ENCODE measurements around the gene DCANP1. TPM values are rescaled to one million over a fixed set of nuclear protein-coding genes. Genes with fewer than 3 reads are reported as not detected.

The DCANP1 gene
- total and polyA plus RNA-seq, 9 of the 15 experiments (the other 6 are each of a cell fraction or from before 2014, with no cell fraction given), result not detected

GRCh38 chr5:135445306-135445985 is 1.7 kb downstream of the DCANP1 start:
- POLR2A ChIA-PET, result interaction anchor here (0.6 to 2.0 kb wide), 3 partner anchors 17 to 124 kb away, joined by 3 to 7 read pairs (median 3); no protein-coding TSS in a partner anchor

DNA sequence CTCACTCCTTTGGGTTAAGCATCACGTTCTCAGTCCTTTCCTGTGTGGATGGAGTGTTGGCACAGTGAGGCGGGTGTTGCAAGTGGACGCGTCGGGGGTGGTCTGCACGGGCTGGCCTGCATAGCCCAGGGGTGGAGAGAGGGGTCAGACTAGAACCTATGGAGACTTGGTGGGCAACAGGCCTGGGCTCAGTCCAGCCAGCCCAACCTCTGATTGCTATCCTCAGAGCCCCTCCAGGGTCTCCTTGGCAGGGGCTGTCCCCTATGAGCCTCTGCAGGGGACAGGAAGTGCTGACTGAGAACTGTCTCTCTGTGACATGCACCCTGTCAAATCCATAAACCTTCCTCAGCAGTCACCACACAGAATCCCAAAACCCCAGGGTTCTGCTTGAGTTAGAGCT is 2.3 kb downstream of the DCANP1 start:
- Histone ChIP-seq H3K27me3 (ENCODE audit: control insufficient read depth in 2 of 2, insufficient read depth in 2 of 2, low read length in 2 of 2) (no peaks in the 10 kb centered on the region; a peak in 1 of 5 replicates), H3K36me3 (ENCODE audit: control insufficient read depth, insufficient read depth, low read length) (no peaks in the 10 kb centered on the region), H3K79me2 (ENCODE audit: control insufficient read depth, insufficient read depth, low read length) (no peaks in the 10 kb centered on the region), H3K9me3 (replicated peaks; ENCODE audit: control insufficient read depth, insufficient read depth, low read depth, low read length) (no peaks in the 10 kb centered on the region), H2AFZ (ENCODE audit: low read depth, low read length) (no peak overlapping the region), H3K9ac (ENCODE audit: insufficient read depth in 1 of 2, low read depth in 2 of 2, low read length in 2 of 2) (no peak overlapping the region), H3K4me1 (replicated peaks in 1 of 2; ENCODE audit: control insufficient read depth in 2 of 2, insufficient read depth in 2 of 2, low read length in 2 of 2) (peaks cover 0 to 12% of the 10 kb centered on the region in 2 experiments; a peak in 2 of 5 replicates), H3K9me1 (ENCODE audit: control insufficient read depth, insufficient read depth, low read length) (no peaks in the 10 kb centered on the region), H3K27ac (ENCODE audit: extremely low read depth, low read depth, low read length) (no peak overlapping the region), H3K4me2 (ENCODE audit: insufficient read depth, low read length) (no peak overlapping the region), H4K20me1 (replicated peaks; ENCODE audit: control insufficient read depth, insufficient read depth, low read length) (no peaks in the 10 kb centered on the region; the same call in 1 of the 2 replicates), H3K4me3 (no peak overlapping the region)
- 82% methylated on average over 5 of the region's 6 CpGs for WGBS (ENCODE audit: insufficient coverage, low coverage, missing lambda C conversion rate)
- ATAC-seq (no peak), FAIRE-seq (no peak), DNase-seq (ENCODE audit: extremely low read depth in 1 of 4, low spot score in 3 of 4) (no peak)
- ChIA-PET POLR2A (interaction anchor here (0.6 to 2.0 kb wide), 2 partner anchors 17 to 125 kb away, joined by 3 to 7 read pairs; no protein-coding TSS in a partner anchor), CTCF (ENCODE audit: low intra/inter-chr PET ratio) (no interaction called here)
- intact Hi-C loops (cut with micrococcal nuclease), result no loop called here
- no TSS peak for BruUV-seq (replicated peaks)
- TF ChIP-seq DMBX1 (CRISPR knock-in tag; IDR thresholded peaks at IDR 0.05; ENCODE audit: borderline replicate concordance) (no peak), GATAD2B (IDR thresholded peaks at IDR 0.05; ENCODE audit: borderline replicate concordance) (no peak), HIVEP1 (CRISPR knock-in tag; IDR thresholded peaks at IDR 0.05) (no peak), HDAC1 (IDR thresholded peaks at IDR 0.05) (no peak), ZNF41 (CRISPR knock-in tag; conservative IDR thresholded peaks at IDR 0.05) (no peak), FOXM1 (IDR thresholded peaks at IDR 0.05; ENCODE audit: low read depth) (no peak), FOXM1 (CRISPR knock-in tag; IDR thresholded peaks at IDR 0.05; ENCODE audit: low read depth) (no peak), SRSF1 (IDR thresholded peaks at IDR 0.05; ENCODE audit: low read depth, low read length) (no peak), BMI1 (IDR thresholded peaks at IDR 0.05; ENCODE audit: low read length) (no peak), YY1 (IDR thresholded peaks at IDR 0.05; ENCODE audit: borderline replicate concordance in 1 of 3, control insufficient read depth in 1 of 3, extremely low read depth in 1 of 3, insufficient read depth in 3 of 3, insufficient read length in 1 of 3, insufficient replicate concordance in 2 of 3, low read depth in 1 of 3, low read length in 2 of 3) (no peak), SAFB2 (IDR thresholded peaks at IDR 0.05; ENCODE audit: borderline replicate concordance, low read depth, low read length, severe bottlenecking) (no peak)
- in situ Hi-C loops (cut with MboI), result no loop called here

More at GRCh38 chr5:135445306-135445985, 1.7 kb downstream of the DCANP1 start:
- no peaks in the 10 kb centered on the region; a peak in 1 of 5 replicates for H3K27me3 ChIP-seq (ENCODE audit: control insufficient read depth in 2 of 2, insufficient read depth in 2 of 2, low read length in 2 of 2)
- in situ Hi-C loops (cut with MboI) (no loop called here), intact Hi-C loops (cut with micrococcal nuclease) (no loop called here)
- 59% methylated on average over 14 of the region's 14 CpGs for WGBS (ENCODE audit: insufficient coverage, low coverage, missing lambda C conversion rate)
- no peaks in the 10 kb centered on the region for H3K79me2 ChIP-seq (ENCODE audit: control insufficient read depth, insufficient read depth, low read length)
- no peak; the same call in 1 of the 3 replicates for ATAC-seq
- CTCF ChIA-PET (ENCODE audit: low intra/inter-chr PET ratio), result no interaction called here
- no peak overlapping the region for H3K4me2 ChIP-seq (ENCODE audit: insufficient read depth, low read length)
- no peaks in the 10 kb centered on the region; the same call in 1 of the 2 replicates for H4K20me1 ChIP-seq (replicated peaks; ENCODE audit: control insufficient read depth, insufficient read depth, low read length)
- no peaks in the 10 kb centered on the region for H3K9me1 ChIP-seq (ENCODE audit: control insufficient read depth, insufficient read depth, low read length)
- no peaks in the 10 kb centered on the region for H3K9me3 ChIP-seq (replicated peaks; ENCODE audit: control insufficient read depth, insufficient read depth, low read depth, low read length)
- peaks cover 0 to 12% of the 10 kb centered on the region in 2 experiments; a peak in 2 of 5 replicates for H3K4me1 ChIP-seq (replicated peaks in 1 of 2; ENCODE audit: control insufficient read depth in 2 of 2, insufficient read depth in 2 of 2, low read length in 2 of 2)
- no peak for DNase-seq (ENCODE audit: extremely low read depth in 1 of 4, low spot score in 3 of 4)
- H3K27ac ChIP-seq (ENCODE audit: extremely low read depth, low read depth, low read length), result no peak overlapping the region
- no peak for TF ChIP-seq PURB (CRISPR knock-in tag; IDR thresholded peaks at IDR 0.05; ENCODE audit: low read depth)
- 0 out of 2 replicates have a peak, but pooled peaks have one; percentile 26 for TF ChIP-seq ZBTB7A (IDR thresholded peaks at IDR 0.05; ENCODE audit: borderline replicate concordance, control insufficient read depth, low read depth, low read length)
- TF ChIP-seq SRF (CRISPR knock-in tag; IDR thresholded peaks at IDR 0.05), result no peak
- no TSS peak for BruUV-seq (replicated peaks)
- no peak overlapping the region for H3K4me3 ChIP-seq
- no peak for FAIRE-seq
- peak overlapping the region; percentile 46; the same call in 1 of the 2 replicates for H2AFZ ChIP-seq (ENCODE audit: low read depth, low read length)
- H3K9ac ChIP-seq (ENCODE audit: insufficient read depth in 1 of 2, low read depth in 2 of 2, low read length in 2 of 2), result no peak overlapping the region
- H3K36me3 ChIP-seq (ENCODE audit: control insufficient read depth, insufficient read depth, low read length), result no peaks in the 10 kb centered on the region
